ENCODE data around the gene PPM1H.

PPM1H gene

DNA sequence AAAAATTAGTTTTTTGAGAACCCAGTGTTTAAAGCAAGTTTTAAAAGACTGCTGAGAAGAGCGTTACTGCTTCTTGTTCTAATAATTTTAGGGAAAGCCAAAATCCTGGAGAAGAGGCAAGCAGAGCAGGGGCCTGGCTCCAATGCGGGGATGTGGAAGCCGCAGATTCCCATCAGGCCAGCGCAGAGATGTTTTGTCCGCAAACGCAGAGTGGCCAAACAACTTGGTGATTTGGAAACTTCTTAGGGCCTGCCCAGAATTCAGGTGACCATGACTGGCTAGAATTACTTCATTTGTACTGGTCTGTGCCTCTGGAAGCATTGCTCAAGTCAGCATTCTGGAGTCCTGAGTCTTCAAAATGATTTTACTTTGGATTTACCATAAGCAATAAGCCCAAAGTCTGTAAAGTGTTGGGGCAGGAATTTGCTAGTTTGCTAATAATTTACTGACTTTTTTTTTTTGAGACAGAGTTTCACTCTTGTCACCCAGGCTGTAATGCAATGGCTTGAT lies 208.4 kb downstream of the PPM1H start:
- no peak for DNase-seq

GRCh38 chr12:62725781-62726180 lies 209.2 kb downstream of the PPM1H start:
- DNase-seq: no peak

DNA sequence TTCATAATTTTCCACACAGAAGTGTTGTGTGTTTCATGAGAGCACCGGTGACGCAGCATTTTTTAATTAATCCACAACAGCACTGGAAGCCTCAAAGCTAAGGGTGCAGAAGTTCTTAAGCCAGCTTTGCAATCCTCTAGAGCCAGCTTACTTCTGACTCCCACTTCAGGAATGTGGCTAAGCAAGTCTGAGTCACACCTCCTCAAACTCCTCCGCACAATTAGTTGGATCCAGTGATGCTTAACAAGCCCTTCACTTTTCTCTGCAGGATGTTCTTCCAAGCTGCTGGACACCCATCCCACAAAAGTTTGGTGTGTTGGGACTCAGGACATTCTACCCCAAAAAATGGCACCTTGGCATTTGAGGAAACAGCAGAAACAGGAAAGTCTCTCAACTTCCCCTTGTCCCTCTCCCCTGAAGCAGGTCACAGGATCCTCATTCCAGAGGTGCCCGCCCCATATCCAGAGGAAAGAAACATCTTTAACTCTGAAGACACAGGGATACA lies 210.0 kb downstream of the PPM1H start:
- no peak for DNase-seq

GRCh38 chr12:62724285-62724684 lies 210.7 kb downstream of the PPM1H start:
- DNase-seq: no peak

- no peak for DNase-seq
These were observed 211.8 kb downstream of the PPM1H start for GRCh38 chr12:62722971-62723680.

GRCh38 chr12:62720661-62721330 lies 214.2 kb downstream of the PPM1H start:
- no peak for DNase-seq

- no peak for DNase-seq
These were observed 214.9 kb downstream of the PPM1H start for GRCh38 chr12:62720025-62720424.

DNA sequence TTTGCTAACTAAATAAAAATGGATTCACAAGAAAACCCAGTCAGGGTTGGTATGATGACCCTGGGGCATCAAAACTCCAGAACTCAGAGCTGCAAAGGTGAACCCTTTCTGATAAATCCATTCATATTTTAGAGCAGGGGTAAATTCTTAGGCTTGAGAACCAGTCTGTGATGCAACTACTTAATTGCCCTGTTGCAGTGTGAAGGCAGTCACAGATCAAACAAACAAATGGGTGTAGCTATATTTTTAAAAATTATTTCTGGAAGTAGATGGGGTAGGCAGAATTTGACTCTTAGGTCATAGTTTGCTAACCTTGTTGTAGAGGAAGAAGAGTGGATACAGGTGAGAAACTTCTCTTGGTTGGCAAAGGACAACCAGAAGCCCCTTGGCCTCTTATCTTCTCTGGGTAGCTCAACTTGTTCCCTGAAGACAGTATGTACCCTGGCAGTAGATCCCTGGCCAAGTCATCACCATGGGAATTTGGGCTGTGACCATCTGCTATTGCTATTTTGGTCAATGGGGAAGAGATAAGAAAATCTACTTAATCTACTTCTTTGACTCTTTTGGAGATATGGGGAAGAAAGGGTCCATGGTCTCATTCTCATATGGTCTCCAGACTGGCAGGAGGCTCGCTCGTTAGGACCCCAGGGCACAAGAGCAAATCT lies 216.1 kb downstream of the PPM1H start:
- no peak for DNase-seq

DNA sequence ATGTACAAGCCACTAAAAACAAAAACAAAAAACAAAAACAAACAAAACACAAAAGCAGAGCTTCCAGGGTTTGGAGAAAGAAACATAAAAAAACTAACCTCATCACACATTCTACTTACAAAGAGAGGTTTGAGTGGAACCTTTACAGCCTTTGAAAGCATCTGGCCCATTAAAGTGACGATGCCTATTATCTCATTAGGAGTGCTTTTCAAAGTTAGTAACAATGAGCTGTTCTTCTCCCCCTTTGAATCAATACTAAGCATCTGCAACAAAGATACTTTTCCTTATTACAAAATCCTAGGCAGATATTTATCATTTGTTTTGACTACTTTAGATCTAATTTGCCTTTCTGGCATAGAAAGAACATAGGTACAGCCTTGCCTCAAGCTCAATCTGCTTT lies 217.3 kb downstream of the PPM1H start:
- DNase-seq: no peak

DNA sequence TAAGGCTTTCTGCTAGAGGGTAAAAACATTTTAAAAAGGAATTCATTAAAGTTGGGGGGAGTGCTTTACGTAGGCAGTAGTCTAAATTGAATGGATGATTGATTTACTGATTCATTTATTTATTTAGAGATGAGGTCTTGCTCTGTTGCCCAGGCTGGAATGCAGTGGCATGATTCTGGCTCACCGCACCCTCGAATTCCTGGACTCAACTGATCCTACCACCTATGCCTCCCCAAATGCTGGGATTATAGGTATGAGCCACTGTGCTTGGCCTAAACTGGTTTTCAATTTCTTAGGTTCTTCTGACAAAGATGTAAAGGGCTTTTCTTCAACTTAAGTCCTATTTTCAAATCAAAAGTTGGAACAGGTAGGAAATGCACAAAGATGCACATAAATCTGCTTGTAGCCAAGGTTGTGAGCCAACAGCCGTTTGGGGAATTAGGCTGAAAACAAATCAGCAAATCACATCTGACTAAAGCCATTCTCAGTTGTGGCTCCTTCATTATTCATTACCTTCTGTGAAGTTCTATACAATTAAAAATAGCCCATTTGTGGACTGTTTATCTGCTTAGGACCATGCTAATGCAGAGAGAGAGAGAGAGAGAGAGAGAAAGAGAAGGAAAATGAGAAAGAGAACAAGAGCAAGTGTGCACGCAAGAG lies 218.0 kb downstream of the PPM1H start:
- no peak for DNase-seq

DNA sequence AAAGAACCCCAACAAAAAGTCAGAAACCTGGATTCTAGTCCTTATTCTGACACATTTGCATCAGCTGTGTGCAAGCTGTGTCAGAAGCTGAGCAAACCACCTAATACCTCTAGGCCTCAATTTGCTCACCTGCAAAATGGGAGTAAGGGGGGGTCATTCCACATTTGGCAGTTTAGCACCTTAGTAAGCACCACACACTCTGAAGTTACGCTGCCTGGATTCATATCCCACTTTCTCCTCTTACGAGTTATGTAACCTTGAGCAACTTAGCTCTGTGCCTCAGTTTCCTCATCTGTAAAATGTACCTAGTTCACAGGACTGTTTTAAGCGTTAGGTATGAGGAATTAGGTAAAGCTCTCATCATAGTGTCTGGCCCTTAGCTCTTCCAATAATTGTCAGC lies 218.9 kb downstream of the PPM1H start:
- no peak for DNase-seq

- DNase-seq: no peak
These were observed 219.9 kb downstream of the PPM1H start for GRCh38 chr12:62714774-62715721.

GRCh38 chr12:62714181-62714773 lies 220.7 kb downstream of the PPM1H start:
- DNase-seq: no peak

- no peak for DNase-seq
These were observed 221.2 kb downstream of the PPM1H start for GRCh38 chr12:62713723-62714122.

DNA sequence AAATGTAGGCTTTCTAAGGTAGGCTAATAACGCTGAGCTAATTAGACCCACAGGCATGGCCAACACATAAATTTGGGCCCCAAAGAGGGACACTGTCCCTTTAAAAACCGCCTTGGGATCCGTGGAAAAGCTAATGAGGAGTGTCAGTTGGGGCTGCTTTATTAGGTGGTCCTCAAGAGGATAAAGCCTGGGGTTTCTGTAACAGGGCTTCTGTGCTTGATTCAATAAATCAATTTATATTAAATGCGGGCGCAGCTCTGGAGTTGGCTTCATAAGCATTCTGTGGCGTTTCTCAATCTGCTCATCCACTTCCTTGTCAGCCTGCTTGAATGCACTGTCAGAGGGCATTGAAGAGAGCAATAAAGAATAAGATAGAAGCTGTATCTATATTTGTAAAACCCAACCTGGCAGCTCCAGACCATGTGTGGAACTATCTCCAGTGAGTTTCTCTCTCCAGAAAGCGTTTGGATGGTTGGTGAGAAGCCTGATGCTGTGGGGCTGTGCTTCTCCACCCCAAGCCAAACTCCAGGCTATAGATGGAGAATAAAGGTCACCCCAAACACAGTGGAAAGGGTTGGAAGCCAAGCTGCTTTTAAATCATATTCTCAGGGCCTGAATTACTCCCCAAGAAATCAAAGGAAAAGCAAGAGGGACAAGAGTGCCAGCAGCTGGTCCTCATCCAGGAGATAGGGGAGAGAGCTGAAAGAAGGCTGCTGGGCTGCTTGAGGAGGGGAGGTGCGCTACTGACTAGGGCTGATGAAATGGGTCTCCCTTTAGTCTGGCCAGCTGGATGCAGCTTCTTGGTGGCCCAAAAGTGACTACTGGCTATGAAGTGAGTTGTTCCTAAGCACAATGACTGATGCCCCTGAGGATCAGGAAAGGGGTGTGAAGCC lies 222.0 kb downstream of the PPM1H start:
- DNase-seq: no peak

DNA sequence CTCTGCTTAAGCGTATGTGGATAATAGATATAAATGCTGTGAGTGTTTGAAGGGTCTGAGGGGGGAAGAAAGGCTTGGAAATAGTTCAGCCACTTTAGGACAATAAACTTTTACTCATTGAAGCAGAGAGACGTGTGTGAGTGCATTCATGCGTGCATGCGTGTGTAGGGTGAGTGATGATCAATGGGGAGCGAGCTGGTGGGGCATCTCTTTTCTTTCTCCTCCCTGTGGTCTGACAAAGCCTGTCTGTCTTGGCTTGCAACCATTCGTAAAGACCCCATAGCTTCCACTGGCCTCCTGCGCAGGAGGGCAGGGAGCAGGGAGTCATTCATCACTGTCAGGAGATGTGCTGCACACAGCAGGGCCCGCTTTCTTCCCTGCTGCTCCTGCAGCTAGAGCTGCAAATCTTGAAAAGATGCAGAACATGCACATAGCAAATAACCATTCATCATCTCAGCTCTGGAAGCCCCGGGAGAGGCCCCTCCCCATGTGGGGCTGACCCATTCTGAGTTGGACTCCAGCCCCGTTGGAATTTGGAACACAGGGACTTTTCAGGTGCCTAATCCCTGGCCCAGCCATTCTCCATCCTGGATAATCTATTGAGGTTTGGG lies 223.2 kb downstream of the PPM1H start:
- no peak for DNase-seq

DNA sequence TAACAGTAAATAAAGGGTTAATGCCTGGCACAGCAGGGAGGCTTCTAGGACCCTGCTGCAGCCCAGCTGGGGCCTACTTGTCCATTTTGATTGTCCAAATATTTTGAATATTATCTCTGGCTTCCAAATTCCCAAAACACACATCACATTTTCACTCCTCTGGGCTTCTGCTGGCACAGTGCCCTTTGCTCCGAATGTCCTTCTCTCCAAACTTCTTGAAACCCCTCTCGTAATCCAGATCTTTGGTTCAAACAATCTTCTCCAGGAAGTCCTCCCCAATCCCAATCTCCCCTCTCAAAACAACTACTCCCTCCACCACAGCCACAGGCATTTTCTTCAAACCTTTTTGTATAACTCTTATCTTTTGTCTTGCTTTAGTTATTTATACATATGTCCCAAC lies 225.6 kb downstream of the PPM1H start:
- DNase-seq: no peak

GRCh38 chr12:62707939-62708338 lies 227.0 kb downstream of the PPM1H start:
- DNase-seq: no peak

- no peak for DNase-seq
These were observed 229.1 kb downstream of the PPM1H start for GRCh38 chr12:62705846-62706245.

DNA sequence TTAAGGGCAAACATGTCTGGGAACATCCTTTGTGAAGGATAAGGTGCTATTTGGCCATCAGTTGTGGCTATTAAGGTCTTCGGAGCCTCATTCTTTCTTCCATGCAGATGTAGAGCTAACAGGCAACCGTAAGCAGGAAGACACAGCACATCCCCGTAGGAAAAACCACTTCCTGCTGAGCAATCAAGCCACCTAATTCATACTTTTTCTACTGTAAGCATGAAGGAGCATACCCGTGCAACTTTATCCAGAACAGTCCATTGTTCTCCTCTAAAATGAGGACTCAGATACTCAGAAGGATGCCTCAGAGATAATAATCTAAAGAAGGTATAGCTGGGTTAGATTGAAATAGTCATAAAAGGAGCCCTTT lies 232.0 kb downstream of the PPM1H start:
- no peak for DNase-seq
